ENCODE results near the gene GATAD2A. TPM values are rescaled to one million over a fixed set of nuclear protein-coding genes. Genes with fewer than 3 reads are reported as not detected.
"Not testable (repeated sequence)": the region's sequence is repeated elsewhere in the genome, so short reads cannot be mapped to it uniquely, and the experiment has no call there.

Gene GATAD2A
- polyA plus RNA-seq, 3 donors: 37.3 to 49.0 (median 39.0) TPM

DNA sequence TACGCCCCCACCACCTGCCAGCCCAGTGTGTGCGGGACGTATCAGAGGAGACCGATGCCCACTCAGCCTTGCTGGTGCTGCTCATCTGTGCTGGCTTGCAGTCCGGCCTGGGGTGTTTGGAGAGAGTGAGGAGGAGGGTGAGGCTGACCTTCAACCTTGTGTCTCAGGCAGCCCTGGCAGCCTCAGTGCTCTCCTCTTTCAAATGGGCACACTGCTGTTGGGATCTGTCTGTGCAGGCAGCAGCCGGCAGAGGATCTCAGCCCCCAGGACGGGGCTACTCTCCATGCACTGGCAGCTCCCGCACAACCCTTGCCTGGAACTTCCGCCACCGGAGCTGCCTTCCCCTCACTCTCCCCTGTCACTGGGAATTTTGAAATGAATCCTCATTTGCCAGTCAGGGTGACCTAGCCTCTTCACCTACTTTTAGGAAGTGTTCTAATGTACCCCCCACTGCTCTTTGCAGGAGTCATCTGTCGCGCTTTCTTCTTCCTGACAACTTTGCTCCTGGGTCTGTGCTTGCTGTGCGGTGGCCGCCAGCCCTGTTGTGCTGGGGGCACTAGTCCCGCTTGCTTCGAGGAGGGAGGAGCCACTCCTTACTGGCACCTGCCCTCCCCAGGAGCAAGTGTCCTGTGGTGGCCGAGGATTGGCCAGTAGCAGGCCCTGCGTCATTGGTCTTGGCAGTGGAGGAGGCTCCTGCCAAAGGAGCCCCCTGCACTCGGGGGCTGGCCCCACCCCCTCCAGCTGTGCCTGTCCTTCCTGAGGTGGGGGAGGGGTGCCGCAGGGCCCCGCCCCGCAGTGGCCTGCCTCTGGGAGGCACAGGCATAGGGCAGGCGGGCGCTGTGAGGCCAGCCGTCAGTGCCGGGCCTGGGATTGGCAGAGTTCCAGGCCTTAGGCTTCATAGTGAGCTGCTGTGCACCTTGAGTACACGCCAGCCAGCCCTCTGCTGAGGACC lies 56.5 kb downstream of the GATAD2A start:
- peak in 2 of 3 donors; percentile 57 to 58 for DNase-seq (ENCODE audit: low read depth in 3 of 3, low spot score in 2 of 3)

DNA sequence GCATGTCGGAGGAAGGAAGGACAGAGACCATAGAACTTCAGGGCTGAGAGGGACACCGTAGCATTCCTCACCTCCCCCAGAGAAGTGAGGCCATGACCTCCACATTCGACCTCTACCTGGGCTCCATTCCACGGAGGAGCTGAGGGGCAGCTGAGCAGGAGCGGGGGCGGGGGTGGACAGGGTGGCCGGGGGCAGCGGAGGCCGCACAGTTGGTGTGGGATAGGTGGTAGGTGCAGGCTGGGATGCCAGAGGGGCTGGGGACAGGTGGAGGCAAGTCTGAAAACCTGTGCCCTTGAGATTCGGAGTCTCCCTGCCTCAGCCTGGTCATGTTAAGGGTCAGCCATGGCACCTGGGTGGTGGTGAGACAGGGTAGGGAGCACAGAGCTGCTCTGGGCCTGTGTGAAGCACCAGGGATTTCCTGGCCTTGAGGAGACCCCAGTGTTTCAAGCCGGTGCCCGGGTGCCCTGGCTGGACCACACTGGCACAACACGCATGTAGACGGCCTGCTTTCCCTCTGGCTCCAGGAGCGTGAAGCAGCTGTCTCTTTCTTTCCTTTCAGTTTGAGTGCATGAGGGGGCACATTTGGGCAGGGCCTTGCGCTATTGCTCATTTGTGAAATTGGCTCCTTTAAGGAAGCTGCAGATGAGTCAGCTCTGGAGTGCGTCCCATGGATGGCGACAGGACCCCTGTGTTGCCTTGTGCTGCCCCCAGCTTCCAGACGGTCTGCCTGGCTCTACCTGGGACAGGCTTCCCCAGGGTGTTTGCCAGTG lies 58.1 kb downstream of the GATAD2A start:
- no peak for DNase-seq (ENCODE audit: low read depth in 3 of 3, low spot score in 2 of 3)

DNA sequence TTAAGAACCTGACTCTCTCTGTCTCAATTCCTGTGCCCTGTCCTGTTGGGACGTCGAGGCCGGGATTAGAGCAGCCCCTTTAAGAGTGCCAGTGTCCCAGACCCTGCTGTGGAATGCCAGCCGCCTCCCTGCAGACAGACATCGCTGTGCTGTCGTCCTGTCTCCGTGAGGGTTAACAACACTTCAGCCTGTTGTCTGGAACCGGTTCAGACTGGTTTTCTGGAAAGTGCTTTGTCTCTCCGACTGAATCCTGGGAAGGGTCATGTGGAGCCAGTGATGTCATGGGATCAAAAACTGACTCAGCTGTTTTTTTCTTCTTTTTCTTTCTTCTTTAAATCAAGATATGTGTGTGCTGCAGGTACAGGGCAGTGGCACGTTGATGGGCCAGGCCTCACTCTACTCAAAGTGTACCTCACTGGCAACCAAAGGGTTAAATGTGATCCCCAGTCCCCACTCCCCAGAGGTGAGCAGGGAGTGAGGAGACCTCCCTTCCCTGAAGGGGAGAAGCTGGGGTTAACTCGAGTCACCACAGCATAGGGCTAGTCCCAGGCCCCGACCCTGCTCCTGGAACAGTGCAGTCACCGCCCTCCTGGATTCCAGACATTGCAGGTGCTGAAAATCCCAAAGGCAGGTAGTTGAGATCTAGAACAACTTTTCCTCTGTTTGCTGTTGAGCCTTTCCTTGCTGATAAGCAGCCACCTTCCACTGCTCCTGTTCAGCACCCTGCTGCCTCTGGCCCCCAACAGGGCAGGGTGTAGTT lies 59.0 kb downstream of the GATAD2A start:
- peak in 1 of 3 donors; percentile 57 for DNase-seq (ENCODE audit: low read depth in 3 of 3, low spot score in 2 of 3)

GRCh38 chr19:19465436-19466070 lies 60.1 kb downstream of the GATAD2A start:
- no peak for DNase-seq (ENCODE audit: low read depth in 3 of 3, low spot score in 2 of 3)

DNA sequence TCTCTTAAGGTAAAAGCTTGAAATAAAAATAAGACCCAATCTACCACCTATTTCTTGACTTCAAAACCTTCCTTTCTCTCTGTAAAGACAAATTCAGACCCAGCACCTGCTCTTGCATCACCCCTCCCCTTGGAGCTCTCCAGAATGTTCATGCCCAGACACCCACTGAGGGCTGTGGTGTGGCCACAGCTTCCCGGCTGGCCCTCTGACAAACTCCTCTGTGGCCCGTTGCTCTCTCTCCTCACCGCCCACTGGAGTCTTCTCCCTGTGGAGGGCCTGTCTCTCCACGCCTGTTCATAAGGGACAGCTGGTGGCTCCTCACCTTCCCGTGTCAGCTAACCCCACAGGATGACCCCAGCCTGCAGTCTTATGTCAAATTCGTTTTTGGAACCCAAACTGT lies 60.7 kb downstream of the GATAD2A start:
- no peak for DNase-seq (ENCODE audit: low read depth in 3 of 3, low spot score in 2 of 3)

- no peak for DNase-seq (ENCODE audit: low read depth in 3 of 3, low spot score in 2 of 3)
Observed at GRCh38 chr19:19468424-19469050, 63.1 kb downstream of the GATAD2A start.

DNA sequence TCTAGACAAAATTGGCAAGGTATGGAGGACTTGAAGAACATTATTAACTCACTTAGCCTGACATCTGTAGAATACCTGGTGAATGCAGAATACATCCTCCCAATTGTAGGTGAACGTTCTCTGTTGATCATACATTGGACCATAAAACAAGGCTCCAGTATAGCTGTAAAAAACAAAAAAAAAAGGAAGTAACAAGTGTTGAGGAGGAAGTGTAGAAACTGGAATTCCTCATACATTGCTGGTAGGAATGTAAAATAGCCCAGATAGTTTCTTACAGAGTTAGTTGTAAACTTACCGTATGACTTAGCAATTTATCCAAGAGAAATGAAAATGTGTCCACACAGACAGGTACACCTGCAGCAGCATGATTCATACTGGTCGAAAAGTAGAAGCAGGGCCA lies 65.1 kb downstream of the GATAD2A start:
- no peak for DNase-seq (ENCODE audit: low read depth in 3 of 3, low spot score in 2 of 3)

DNA sequence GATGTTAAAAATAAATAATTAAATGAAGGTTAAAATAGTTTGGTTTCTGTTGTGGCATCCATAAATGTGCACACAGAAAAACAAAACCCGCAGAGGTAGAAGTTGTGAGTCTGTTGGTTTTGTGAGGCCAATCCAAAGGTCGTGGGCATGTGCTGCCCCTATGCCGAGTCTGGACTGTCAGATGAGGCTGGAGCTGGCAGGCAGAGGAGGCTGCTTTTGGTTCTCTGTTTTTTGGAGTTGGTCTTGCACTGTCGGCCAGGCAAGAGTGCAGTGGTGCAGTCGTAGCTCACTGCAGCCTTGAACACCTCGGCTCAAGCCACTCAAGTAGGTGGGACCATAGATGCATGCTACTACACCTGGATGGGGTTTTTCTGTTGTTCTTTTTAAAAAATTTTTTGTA lies 66.2 kb downstream of the GATAD2A start:
- no peak for DNase-seq (ENCODE audit: low read depth in 3 of 3, low spot score in 2 of 3)

GRCh38 chr19:19472106-19472505 lies 66.6 kb downstream of the GATAD2A start:
- DNase-seq (ENCODE audit: low read depth in 3 of 3, low spot score in 2 of 3): not testable (repeated sequence)

DNA sequence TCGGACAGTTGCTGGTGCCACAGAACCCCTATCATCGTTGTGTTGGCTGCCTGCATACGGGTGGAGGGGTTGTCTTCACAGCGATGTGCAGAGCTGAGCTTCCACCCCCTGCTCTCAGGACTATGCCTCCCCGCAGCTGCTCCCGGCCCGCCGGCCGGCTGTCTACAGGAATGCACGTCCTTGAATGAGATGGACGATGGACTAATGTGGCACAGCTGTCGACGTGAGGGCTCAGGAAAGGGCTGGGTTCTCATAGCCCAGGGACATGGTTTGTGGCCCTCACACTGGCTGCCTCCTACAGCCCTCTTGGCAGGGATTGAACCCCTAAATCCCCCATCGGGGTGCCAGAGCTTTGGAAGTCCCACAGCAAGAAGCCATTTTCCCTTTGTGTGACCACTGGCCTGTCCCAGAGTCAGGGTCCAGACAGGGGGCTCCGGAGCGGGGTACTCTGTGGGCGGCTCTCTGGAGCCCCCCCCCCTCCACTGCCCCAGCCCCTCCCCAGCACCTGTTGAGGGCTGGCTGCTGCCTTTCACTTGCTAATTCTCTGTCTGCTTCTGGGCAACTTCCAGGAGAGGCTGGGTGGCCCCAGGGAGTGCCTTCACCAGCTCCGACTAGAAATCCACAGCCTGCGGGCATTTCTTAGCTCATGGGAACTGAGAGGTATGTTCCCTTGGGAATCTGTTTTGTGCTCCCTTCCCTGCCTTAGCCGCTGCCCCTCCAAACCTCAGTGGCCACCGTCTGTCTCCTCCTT lies 69.7 kb downstream of the GATAD2A start:
- DNase-seq (ENCODE audit: low read depth in 3 of 3, low spot score in 2 of 3): no peak

GRCh38 chr19:19475849-19476828 lies 70.7 kb downstream of the GATAD2A start:
- DNase-seq (ENCODE audit: low read depth in 3 of 3, low spot score in 2 of 3): no peak

- no peak for DNase-seq (ENCODE audit: low read depth in 3 of 3, low spot score in 2 of 3)
Observed at GRCh38 chr19:19477705-19478383, 72.4 kb downstream of the GATAD2A start.

- no peak for DNase-seq (ENCODE audit: low read depth in 3 of 3, low spot score in 2 of 3)
Observed at GRCh38 chr19:19480688-19481087, 75.2 kb downstream of the GATAD2A start.

GRCh38 chr19:19482809-19483596 lies 77.5 kb downstream of the GATAD2A start:
- no peak for DNase-seq (ENCODE audit: low read depth in 3 of 3, low spot score in 2 of 3)

- no peak for DNase-seq (ENCODE audit: low read depth in 3 of 3, low spot score in 2 of 3)
Observed at GRCh38 chr19:19485161-19485997, 79.9 kb downstream of the GATAD2A start.

- DNase-seq (ENCODE audit: low read depth in 3 of 3, low spot score in 2 of 3): no peak
Observed at GRCh38 chr19:19485998-19486290, 80.5 kb downstream of the GATAD2A start.

Data from right renal cortex interstitium (tissue), 3 donors.